ENCODE results near the gene ERC2.

DNA sequence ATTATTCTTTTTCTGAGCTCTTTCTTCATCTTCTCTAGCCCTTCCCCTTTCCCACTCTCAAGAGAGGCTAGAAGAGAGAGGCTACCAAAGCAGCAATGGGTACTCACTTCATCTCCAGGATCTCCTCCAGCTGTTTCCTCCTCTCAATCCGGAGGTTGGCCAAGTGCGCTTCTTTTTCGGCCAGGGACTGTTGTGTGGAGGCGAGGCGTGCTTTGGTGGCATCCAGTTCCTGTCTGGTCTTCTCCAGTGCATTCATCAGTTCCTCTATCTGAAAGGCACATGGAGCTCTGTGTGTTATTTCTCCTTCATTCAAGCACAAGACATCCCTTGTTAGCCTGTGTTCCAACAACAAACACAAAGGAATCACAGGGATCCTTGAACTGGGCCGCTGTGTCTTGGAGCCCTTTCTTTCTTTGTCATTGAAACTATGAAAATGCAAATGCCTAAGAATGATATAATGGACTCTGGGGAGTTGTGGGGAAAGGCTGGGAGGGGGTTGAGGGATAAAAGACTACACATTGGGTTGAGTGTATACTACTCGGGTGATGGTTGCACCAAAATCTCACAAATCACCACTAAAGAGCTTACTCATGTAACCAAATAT is 579.9 kb downstream of the ERC2 start:
- TF ChIP-seq, protein P1, sequence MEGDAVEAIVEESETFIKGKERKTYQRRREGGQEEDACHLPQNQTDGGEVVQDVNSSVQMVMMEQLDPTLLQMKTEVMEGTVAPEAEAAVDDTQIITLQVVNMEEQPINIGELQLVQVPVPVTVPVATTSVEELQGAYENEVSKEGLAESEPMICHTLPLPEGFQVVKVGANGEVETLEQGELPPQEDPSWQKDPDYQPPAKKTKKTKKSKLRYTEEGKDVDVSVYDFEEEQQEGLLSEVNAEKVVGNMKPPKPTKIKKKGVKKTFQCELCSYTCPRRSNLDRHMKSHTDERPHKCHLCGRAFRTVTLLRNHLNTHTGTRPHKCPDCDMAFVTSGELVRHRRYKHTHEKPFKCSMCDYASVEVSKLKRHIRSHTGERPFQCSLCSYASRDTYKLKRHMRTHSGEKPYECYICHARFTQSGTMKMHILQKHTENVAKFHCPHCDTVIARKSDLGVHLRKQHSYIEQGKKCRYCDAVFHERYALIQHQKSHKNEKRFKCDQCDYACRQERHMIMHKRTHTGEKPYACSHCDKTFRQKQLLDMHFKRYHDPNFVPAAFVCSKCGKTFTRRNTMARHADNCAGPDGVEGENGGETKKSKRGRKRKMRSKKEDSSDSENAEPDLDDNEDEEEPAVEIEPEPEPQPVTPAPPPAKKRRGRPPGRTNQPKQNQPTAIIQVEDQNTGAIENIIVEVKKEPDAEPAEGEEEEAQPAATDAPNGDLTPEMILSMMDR (CRISPR knock-in tag; IDR thresholded peaks at IDR 0.05): no peak
- TF ChIP-seq EP300 (IDR thresholded peaks at IDR 0.05; ENCODE audit: low read depth in 2 of 2, low read length in 2 of 2) (no peak), EP300 (CRISPR knock-in tag; IDR thresholded peaks at IDR 0.05; ENCODE audit: borderline replicate concordance) (no peak), ZNF251 (CRISPR knock-in tag; IDR thresholded peaks at IDR 0.05) (no peak), PTBP1 (IDR thresholded peaks at IDR 0.05; ENCODE audit: low read depth, low read length, poor library complexity, severe bottlenecking) (no peak), CEBPB (IDR thresholded peaks at IDR 0.05; ENCODE audit: borderline replicate concordance, low read depth, low read length) (no peak), ZSCAN5A (CRISPR knock-in tag; IDR thresholded peaks at IDR 0.05; ENCODE audit: borderline replicate concordance) (no peak)
